HG02970 (cell line): ENCODE results near the gene DNAJB13.
"Not testable (repeated sequence)": the region's sequence is repeated elsewhere in the genome, so short reads cannot be mapped to it uniquely, and the experiment has no call there.

Experiments used
- ATAC-seq: cut with Tn5 transposase; IDR thresholded peaks from one replicate; pipeline ENCODE4 v1.9.1; 2021; ENCODE audit warnings: mild to moderate bottlenecking, moderate library complexity, moderate number of reproducible peaks; ENCODE audit not compliant: unreplicated experiment, low FRiP score

DNAJB13 gene, protein sequence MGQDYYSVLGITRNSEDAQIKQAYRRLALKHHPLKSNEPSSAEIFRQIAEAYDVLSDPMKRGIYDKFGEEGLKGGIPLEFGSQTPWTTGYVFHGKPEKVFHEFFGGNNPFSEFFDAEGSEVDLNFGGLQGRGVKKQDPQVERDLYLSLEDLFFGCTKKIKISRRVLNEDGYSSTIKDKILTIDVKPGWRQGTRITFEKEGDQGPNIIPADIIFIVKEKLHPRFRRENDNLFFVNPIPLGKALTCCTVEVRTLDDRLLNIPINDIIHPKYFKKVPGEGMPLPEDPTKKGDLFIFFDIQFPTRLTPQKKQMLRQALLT

GRCh38 chr11:73950869-73951710, at the start of gene DNAJB13:
Gene DNAJB13, plus strand, starts transcription at chr11:73951026. Its CDS starts 44 bp downstream, at chr11:73951070.
- peak; percentile 62 for ATAC-seq

DNA sequence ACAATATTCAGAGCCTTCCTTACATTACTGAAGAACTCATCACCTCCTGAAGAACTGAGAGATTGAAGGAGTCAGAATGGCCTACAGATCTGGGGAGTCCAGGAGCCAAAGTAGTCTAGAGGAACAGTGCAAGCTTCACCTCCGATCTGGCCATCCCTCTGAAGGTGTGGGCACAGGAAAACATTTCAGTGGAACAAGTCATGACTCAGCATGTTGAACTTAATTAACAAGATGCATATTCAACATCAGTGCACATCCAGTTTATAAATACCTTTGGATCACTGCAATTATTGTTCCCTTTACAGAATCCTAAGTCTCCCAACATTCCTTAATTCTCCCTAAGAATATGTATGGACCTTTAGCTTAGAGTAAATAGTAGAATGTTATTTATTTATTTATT, 48.5 kb upstream of the DNAJB13 start:
- ATAC-seq = no peak

GRCh38 chr11:73907191-73907590, 43.6 kb upstream of the DNAJB13 start:
- ATAC-seq = no peak

DNA sequence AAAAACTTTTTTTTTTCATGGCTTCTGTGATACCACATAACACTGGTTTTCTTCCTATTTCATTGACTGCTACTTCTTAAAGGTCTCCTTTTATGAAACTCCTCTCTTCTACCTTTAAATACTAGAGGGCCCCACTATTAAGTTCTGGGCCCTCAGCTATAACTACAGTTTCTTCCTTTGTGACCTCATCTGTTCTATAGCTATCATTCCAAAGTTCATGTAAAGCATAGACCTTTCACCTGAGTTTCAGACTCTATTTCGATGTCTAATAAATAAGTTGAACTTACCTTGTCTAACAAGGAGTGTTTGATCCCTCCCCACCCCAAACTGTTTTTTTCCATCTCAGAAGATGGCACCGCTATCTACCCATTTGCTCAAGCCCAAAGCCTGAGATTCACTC, 38.8 kb upstream of the DNAJB13 start:
- no peak for ATAC-seq

DNA sequence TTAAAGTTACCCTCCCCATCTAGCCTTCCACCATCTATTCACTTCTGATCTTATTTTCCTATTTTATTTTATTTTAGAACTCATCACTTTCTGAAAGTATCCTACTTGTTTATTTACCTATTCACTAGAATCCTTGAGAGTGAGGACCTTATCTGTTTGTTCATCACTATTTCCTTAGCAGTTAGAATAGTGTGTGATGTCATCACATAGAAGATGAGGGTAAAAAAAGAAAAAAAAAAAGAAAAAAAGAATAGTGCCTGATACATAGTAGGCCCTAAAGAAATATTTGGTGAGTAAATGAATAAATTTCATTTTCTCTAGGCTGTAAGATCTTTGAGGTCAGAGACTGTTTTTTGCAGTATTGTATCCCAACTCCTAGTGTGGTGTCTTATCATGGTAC, 37.4 kb upstream of the DNAJB13 start:
- ATAC-seq = no peak

DNA sequence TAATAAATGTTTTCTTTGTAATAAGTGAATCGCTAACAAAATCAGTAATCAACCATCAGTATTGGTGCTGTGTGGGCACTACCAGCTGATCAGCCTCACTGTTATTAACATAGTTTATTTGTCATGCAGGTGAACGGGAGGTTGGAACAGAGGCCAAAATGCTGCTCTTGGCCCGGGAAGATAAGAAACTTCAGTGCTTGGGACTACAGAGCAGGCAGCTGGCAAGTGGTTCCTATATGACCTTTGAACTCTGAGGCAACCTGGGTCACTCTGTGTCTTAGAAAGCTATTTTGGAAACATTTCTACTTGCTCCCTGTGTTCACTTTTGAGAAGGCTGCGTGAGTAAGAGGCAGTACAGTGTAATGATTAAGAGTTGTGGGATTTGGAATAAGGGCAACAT, 36.5 kb upstream of the DNAJB13 start:
- ATAC-seq = no peak

GRCh38 chr11:73916435-73916834, 34.4 kb upstream of the DNAJB13 start:
- no peak for ATAC-seq

DNA sequence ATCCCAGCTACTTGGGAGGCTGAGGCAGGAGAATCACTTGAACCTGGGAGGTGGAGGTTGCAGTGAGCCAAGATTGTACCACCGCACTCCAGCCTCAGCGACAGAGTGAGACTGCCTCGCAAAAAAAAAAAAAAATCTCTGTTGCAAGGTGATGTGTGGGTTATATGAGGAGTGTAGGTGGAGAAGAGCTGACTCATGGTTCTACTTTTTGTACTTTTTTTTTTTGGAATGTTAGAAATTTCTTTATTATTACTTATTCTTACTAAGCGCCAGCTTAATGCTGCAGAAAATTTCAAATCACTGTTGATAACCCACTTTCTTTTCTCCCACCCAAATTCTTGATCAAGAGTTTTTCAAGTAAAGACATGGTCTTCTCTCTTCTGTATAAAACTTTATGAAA, 29.6 kb upstream of the DNAJB13 start:
- ATAC-seq = no peak

GRCh38 chr11:73929388-73929787, 21.4 kb upstream of the DNAJB13 start:
- no peak for ATAC-seq

DNA sequence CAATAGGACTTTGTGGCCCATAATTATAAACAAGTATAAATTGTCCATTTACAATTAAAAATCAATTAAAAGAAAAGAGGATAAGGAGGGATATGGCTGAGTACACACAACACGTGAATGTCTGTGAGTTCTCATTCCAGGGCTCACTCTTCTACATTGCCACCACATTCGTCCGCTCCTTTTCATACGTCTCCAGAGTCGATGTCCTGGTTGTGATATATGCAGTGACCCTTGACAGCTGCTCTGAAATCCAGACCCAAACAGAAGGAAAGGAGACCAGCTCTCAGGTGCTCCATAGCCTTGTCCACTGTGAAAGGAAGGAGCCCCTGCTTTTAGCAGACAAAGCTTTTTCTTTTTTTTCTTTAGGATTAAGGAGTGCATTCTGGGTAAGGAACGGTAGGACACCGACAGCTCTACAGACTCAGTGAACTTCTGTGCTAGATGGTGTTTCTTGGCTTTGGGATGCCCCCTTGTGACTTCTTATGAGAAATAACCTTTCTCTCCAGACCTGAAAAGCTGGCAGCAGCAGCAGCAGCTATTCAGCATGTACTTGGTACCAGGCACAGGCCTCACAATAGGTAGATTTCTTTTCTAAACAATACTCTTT, 19.7 kb upstream of the DNAJB13 start:
- ATAC-seq = no peak

DNA sequence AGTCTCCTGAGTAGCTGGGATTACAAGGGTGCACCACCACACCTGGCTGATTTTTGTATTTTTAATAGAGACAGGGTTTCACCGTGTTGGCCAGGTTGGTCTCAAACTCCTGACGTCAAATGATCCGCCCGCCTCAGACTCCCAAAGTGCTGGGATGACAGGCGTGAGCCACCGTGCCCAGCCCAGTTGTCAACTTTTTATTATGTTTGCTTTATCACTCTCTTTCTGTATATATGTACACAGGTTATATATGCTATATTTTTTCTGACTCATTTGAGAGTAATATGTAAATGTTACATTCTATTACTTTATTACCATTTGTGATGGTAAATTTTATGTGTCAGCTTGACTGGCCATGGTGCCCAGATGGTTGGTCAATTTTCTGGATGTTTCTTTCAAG, 18.9 kb upstream of the DNAJB13 start:
- ATAC-seq = no peak

DNA sequence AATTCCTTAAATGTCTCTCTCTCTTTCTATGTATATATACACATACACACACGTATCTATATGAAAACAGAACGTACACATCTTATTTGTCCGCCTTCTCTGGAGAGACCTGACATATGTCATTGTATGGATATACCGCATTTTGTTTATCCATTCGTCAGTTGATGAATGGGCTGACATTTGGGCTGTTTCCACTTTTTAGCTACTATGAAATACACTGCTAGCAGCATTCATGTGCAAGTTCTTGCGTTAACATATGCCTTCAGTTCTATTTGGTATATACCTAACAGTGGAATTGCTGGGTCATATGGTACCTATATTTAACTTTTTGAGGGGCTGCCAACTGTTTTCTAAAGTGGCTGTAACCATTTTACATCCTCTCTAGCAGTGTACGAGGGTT, 18.0 kb upstream of the DNAJB13 start:
- ATAC-seq = no peak

DNA sequence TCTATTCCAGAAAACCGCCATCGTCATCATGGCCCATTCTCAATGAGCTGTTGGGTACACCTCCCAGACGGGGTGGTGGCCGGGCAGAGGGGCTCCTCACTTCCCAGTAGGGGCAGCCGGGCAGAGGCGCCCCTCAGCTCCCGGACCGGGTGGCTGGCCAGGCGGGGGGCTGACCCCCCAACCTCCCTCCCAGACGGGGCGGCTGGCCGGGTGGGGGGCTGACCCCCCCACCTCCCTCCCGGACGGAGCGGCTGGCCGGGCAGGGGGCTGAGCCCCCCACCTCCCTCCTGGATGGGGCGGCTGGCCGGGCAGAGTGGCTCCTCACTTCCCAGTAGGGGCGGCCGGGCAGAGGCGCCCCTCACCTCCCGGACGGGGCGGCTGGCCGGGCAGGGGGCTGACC, 14.8 kb upstream of the DNAJB13 start:
- not testable (repeated sequence) for ATAC-seq

DNA sequence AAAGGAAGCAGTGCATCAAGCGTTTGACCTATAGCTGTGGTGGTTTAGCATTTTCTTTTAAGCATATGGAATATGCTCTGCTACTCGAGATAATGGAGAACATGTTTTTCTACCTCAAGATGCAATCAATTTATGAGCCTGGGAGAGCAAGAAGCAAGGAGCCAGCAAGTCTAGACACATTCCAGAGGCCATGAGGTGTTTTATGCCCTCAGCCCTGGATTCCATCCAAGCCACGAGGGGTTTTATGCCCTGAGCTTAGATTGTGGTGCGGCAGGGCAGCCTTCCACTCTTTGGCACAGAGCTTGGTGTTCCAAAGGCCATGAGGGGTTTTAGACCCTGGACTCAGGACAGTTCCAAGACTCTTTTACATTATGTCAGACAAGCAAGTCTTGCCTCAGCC, 11.7 kb upstream of the DNAJB13 start:
- ATAC-seq = no peak

- ATAC-seq = no peak
Observed at GRCh38 chr11:73940801-73941570, 9.8 kb upstream of the DNAJB13 start.

DNA sequence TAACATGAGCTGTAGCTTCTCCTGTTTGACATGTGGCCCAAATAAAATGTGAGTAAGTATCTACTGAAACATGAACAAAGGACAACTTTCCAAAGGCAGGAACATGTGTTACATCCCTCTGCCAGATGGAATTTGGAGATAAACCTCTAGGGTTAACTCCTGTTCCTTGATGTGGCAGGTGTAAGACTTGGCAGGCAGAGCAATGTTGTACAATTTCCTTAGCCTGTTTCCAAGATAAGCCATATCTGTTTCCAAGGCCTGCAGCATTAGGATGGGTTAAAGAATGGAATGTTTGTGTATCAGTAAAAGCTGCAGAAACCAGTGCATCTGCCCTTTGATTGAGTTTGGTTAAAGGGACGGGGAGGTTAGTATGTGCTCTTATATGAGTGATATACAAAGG, 8.8 kb upstream of the DNAJB13 start:
- no peak for ATAC-seq

DNA sequence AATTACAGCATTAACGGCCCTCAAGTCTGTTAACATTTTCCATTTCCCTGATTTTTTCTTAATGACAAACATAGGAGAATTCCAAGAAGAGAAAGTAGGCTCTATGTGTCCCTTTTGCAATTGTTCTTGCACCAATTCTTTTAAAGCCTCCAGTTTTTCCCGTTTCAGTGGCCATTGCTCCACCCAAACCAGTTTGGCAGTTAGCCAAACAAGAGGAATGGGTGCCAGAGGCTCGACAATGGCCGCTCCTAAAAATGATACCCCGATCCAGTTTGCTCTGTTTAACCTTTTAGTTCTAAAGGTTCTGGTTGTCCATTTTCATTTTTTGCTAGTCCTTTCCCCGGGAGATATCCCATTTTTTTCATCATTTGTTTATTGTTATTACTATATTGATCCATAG, 6.7 kb upstream of the DNAJB13 start:
- ATAC-seq = no peak

DNA sequence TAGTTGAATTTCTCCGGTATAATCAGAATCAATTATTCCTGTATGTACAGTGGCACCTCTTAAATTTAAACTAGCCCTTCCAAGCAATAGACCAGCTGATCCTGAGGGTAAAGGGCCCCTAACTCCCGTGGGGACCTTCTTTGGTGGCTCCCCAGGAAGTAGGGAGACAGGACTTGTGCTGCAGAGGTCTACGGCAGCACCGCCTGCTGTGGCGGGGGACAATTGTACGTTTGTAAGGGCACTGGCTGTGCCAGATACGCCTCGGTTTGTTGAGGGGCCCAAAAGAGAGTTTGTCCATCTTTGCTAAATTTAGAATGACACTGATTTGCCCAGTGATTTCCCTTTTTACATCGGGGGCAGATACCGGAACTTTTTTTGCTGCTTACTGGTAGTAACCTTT, 5.9 kb upstream of the DNAJB13 start:
- ATAC-seq = no peak

- no peak for ATAC-seq
Observed at GRCh38 chr11:73945396-73945795, 5.4 kb upstream of the DNAJB13 start.

- no peak for ATAC-seq
Observed at GRCh38 chr11:73946798-73947458, 3.9 kb upstream of the DNAJB13 start.
